K562 (cell line): ENCODE data around the gene MED13L. TPM values are rescaled to one million over a fixed set of nuclear protein-coding genes. Genes with fewer than 3 reads are reported as not detected.

Experiments
- CBFA2T2 ChIP-seq: fragments of 450-650 bp; conservative IDR thresholded peaks from 2 replicates; pipeline ENCODE4 v1.6.1; 2017; ENCODE audit warnings: mild to moderate bottlenecking
- DPF2 ChIP-seq: fragments of 450-650 bp; IDR thresholded peaks from 2 replicates; pipeline ENCODE4 v1.6.1; 2016
- FOSL1 ChIP-seq: fragments of 200-800 bp; sonication (Bioruptor generic); conservative IDR thresholded peaks from 2 replicates; pipeline ENCODE4 v1.6.1; 2016; ENCODE audit warnings: missing genetic modification characterization, missing compliant biosample characterization
- HNRNPLL ChIP-seq: fragments of 200-400 bp; formaldehyde crosslinking; IDR thresholded peaks from 2 replicates; pipeline ENCODE4 v1.6.1; 2017; ENCODE audit warnings: low read length, low read depth, mild to moderate bottlenecking; ENCODE audit not compliant: poor library complexity, severe bottlenecking
- JUND ChIP-seq, 2 experiments: IDR thresholded peaks; 2 replicates in 1 of 2; 3 replicates in 1 of 2; pipeline ENCODE4 v1.6.1; 2011; ENCODE audit warnings: borderline replicate concordance in 2 of 2, low read depth in 2 of 2, low read length in 2 of 2, improper control_type of control experiment in 1 of 2, missing biosample characterization in 1 of 2, missing genetic modification characterization in 1 of 2, missing genetic modification reagents in 1 of 2
- NCOR1 ChIP-seq: fragments of 450-650 bp; IDR thresholded peaks from 2 replicates; pipeline ENCODE4 v1.6.1; 2016; ENCODE audit warnings: mild to moderate bottlenecking, moderate library complexity
- RBBP5 ChIP-seq: fragments of 200-600 bp; sonication (generic); IDR thresholded peaks from 2 replicates; pipeline ENCODE4 v1.6.1; 2012; ENCODE audit warnings: borderline replicate concordance, mild to moderate bottlenecking, low read length, control low read depth, inconsistent platforms; ENCODE audit not compliant: insufficient read depth, poor library complexity, severe bottlenecking
- RBM22 ChIP-seq: fragments of 200-400 bp; formaldehyde crosslinking; IDR thresholded peaks from 2 replicates; pipeline ENCODE4 v1.6.1; 2018; ENCODE audit warnings: low read length, low read depth; ENCODE audit not compliant: poor library complexity, severe bottlenecking
- SREBF2 ChIP-seq: sonication (generic); formaldehyde crosslinking; IDR thresholded peaks from 2 replicates; pipeline ENCODE4 v1.4.0; 2020; ENCODE audit warnings: mild to moderate bottlenecking, missing genetic modification reagents
- TAL1 ChIP-seq: fragments of 450-650 bp; IDR thresholded peaks from 2 replicates; pipeline ENCODE4 v1.6.1; 2016; ENCODE audit warnings: mild to moderate bottlenecking
- polyA plus RNA-seq, 8 experiments: library from polyadenylated mRNA; depleted of rRNA in 4 of 8; stranded (reverse) in 5 of 8; unstranded in 3 of 8; fragments of >200 nt; fragmentation: Nextera tagmentation in 2 of 8; fragmentation: Illumina TruSeq in 1 of 8; extraction: Ambion mirVana in 2 of 8; extraction: Trizol in 1 of 8; gene quantifications; 2 replicates each; pipeline versions ENCODE4 v1.2.1 to v1.2.3, GENCODE V29; 2011 to 2014; ENCODE audit warnings: inconsistent platforms in 1 of 8, missing spikeins in 1 of 8
- total RNA-seq, 7 experiments: library from RNA; depleted of rRNA in 6 of 7; stranded (reverse); fragments of >200 nt in 6 of 7; fragmentation: Illumina TruSeq in 2 of 7; extraction: Trizol in 2 of 7; gene quantifications; 2 replicates each; pipeline versions ENCODE4 v1.2.1 to v1.2.3, GENCODE V29; 2011 to 2021; ENCODE audit warnings: low replicate concordance in 1 of 7
- TF ChIP-seq, protein P1 (sequence below): fragments of 450-650 bp; IDR thresholded peaks from 2 replicates; pipeline ENCODE4 v1.6.1; 2016; ENCODE audit warnings: mild to moderate bottlenecking, moderate library complexity
- TF ChIP-seq, protein P2 (sequence below): fragments of 250-450 bp; sonication (Bioruptor Pico); IDR thresholded peaks from 2 replicates; pipeline ENCODE4 v1.4.0; 2020; ENCODE audit warnings: borderline replicate concordance

The MED13L gene
- total and polyA plus RNA-seq, 9 of the 15 experiments (the other 6 are each of a cell fraction or from before 2014, with no cell fraction given), result 13.4 to 90.3 (median 36.9) TPM

DNA sequence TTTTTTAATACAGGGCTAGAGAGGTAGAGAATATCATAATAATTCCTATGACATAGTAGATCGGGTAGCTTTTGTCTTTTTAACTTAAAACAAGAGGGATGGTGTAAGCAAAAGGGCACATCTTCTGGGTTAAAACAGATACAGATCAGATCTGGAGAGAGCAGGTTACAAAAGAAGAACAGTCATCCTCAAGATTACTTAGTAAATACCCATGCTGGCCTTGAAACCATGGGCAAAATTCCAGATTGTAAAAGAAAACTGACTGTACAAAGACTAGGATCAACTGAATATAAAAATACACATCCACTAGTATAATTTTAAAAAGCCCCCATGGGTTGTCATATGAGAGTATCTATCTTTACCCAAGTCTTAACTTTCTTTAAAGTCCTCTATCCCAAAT is 76.7 kb downstream of the MED13L start (continued):
- peak; percentile 23 for TF ChIP-seq RBM22
- peak; percentile 37 for TF ChIP-seq CBFA2T2
- peak; percentile 31 for TF ChIP-seq FOSL1 (tag)
- 0 out of 2 replicates have a peak, but pooled peaks have one; percentile 55 for TF ChIP-seq DPF2
- TF ChIP-seq NCOR1, result no peak
- no peak for TF ChIP-seq RBBP5
- TF ChIP-seq, protein P1, sequence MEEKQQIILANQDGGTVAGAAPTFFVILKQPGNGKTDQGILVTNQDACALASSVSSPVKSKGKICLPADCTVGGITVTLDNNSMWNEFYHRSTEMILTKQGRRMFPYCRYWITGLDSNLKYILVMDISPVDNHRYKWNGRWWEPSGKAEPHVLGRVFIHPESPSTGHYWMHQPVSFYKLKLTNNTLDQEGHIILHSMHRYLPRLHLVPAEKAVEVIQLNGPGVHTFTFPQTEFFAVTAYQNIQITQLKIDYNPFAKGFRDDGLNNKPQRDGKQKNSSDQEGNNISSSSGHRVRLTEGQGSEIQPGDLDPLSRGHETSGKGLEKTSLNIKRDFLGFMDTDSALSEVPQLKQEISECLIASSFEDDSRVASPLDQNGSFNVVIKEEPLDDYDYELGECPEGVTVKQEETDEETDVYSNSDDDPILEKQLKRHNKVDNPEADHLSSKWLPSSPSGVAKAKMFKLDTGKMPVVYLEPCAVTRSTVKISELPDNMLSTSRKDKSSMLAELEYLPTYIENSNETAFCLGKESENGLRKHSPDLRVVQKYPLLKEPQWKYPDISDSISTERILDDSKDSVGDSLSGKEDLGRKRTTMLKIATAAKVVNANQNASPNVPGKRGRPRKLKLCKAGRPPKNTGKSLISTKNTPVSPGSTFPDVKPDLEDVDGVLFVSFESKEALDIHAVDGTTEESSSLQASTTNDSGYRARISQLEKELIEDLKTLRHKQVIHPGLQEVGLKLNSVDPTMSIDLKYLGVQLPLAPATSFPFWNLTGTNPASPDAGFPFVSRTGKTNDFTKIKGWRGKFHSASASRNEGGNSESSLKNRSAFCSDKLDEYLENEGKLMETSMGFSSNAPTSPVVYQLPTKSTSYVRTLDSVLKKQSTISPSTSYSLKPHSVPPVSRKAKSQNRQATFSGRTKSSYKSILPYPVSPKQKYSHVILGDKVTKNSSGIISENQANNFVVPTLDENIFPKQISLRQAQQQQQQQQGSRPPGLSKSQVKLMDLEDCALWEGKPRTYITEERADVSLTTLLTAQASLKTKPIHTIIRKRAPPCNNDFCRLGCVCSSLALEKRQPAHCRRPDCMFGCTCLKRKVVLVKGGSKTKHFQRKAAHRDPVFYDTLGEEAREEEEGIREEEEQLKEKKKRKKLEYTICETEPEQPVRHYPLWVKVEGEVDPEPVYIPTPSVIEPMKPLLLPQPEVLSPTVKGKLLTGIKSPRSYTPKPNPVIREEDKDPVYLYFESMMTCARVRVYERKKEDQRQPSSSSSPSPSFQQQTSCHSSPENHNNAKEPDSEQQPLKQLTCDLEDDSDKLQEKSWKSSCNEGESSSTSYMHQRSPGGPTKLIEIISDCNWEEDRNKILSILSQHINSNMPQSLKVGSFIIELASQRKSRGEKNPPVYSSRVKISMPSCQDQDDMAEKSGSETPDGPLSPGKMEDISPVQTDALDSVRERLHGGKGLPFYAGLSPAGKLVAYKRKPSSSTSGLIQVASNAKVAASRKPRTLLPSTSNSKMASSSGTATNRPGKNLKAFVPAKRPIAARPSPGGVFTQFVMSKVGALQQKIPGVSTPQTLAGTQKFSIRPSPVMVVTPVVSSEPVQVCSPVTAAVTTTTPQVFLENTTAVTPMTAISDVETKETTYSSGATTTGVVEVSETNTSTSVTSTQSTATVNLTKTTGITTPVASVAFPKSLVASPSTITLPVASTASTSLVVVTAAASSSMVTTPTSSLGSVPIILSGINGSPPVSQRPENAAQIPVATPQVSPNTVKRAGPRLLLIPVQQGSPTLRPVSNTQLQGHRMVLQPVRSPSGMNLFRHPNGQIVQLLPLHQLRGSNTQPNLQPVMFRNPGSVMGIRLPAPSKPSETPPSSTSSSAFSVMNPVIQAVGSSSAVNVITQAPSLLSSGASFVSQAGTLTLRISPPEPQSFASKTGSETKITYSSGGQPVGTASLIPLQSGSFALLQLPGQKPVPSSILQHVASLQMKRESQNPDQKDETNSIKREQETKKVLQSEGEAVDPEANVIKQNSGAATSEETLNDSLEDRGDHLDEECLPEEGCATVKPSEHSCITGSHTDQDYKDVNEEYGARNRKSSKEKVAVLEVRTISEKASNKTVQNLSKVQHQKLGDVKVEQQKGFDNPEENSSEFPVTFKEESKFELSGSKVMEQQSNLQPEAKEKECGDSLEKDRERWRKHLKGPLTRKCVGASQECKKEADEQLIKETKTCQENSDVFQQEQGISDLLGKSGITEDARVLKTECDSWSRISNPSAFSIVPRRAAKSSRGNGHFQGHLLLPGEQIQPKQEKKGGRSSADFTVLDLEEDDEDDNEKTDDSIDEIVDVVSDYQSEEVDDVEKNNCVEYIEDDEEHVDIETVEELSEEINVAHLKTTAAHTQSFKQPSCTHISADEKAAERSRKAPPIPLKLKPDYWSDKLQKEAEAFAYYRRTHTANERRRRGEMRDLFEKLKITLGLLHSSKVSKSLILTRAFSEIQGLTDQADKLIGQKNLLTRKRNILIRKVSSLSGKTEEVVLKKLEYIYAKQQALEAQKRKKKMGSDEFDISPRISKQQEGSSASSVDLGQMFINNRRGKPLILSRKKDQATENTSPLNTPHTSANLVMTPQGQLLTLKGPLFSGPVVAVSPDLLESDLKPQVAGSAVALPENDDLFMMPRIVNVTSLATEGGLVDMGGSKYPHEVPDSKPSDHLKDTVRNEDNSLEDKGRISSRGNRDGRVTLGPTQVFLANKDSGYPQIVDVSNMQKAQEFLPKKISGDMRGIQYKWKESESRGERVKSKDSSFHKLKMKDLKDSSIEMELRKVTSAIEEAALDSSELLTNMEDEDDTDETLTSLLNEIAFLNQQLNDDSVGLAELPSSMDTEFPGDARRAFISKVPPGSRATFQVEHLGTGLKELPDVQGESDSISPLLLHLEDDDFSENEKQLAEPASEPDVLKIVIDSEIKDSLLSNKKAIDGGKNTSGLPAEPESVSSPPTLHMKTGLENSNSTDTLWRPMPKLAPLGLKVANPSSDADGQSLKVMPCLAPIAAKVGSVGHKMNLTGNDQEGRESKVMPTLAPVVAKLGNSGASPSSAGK, result no peak
- peak; percentile 44; the same call in 1 of the 2 replicates for TF ChIP-seq TAL1
- no peak for TF ChIP-seq SREBF2 (CRISPR knock-in tag)
- no peak for TF ChIP-seq HNRNPLL
- 0 out of 2 replicates have a peak, but pooled peaks have one; percentile 17 for TF ChIP-seq JUND (IDR thresholded peaks at IDR 0.05; ENCODE audit: borderline replicate concordance, low read depth, low read length)
- no peak for TF ChIP-seq JUND (tag; IDR thresholded peaks at IDR 0.05; ENCODE audit: borderline replicate concordance, low read depth, low read length)
- TF ChIP-seq, protein P2, sequence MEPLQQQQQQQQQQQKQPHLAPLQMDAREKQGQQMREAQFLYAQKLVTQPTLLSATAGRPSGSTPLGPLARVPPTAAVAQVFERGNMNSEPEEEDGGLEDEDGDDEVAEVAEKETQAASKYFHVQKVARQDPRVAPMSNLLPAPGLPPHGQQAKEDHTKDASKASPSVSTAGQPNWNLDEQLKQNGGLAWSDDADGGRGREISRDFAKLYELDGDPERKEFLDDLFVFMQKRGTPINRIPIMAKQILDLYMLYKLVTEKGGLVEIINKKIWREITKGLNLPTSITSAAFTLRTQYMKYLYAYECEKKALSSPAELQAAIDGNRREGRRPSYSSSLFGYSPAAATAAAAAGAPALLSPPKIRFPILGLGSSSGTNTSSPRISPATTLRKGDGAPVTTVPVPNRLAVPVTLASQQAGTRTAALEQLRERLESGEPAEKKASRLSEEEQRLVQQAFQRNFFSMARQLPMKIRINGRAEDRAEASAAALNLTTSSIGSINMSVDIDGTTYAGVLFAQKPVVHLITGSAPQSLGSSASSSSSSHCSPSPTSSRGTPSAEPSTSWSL (CRISPR knock-in tag), result no peak
